Calu3 (cell line): ENCODE data around the gene WWOX. TPM values are rescaled to one million over a fixed set of nuclear protein-coding genes. Genes with fewer than 3 reads are reported as not detected.

Source experiments
- BruUV-seq: library from RNA; stranded (reverse); fragments of 400-500 nt; replicated peaks from 2 replicates; lab custom pipeline; 2021; lab: Mats Ljungman, UMichigan
- CTCF ChIA-PET: fragments of 300-600 bp; sonication (Branson Sonifier 250); formaldehyde crosslinking; loops from one replicate; lab custom pipeline; 2022; ENCODE audit warnings: antibody characterized with exemption; lab: Charles Lee
- DNase-seq: peaks from one replicate; pipeline ENCODE4 v3.0.0; 2022
- H3K27ac Mint-ChIP-seq: one replicate; pipeline ENCODE4 v1.8.0; 2022; ENCODE audit warnings: mixed read lengths; ENCODE audit not compliant: unreplicated experiment
- H3K27me3 Mint-ChIP-seq: one replicate; pipeline ENCODE4 v1.8.0; 2022; ENCODE audit warnings: mixed read lengths; ENCODE audit not compliant: unreplicated experiment
- H3K36me3 Mint-ChIP-seq: one replicate; pipeline ENCODE4 v1.8.0; 2022; ENCODE audit warnings: mild to moderate bottlenecking, moderate library complexity, mixed read lengths; ENCODE audit not compliant: insufficient read depth, unreplicated experiment
- H3K4me1 Mint-ChIP-seq: one replicate; pipeline ENCODE4 v1.8.0; 2022; ENCODE audit warnings: mild to moderate bottlenecking, low read depth, mixed read lengths; ENCODE audit not compliant: unreplicated experiment
- H3K4me3 Mint-ChIP-seq: one replicate; pipeline ENCODE4 v1.8.0; 2022; ENCODE audit warnings: mild to moderate bottlenecking, low read depth, moderate library complexity, mixed read lengths; ENCODE audit not compliant: unreplicated experiment
- H3K9me3 Mint-ChIP-seq: one replicate; pipeline ENCODE4 v1.8.0; 2022; ENCODE audit warnings: low read depth, mixed read lengths; ENCODE audit not compliant: unreplicated experiment
- intact Hi-C: fragments of 100-400 bp; cut with micrococcal nuclease; formaldehyde crosslinking; loops from one replicate; pipeline ENCODE4 v1.10.0; 2022; ENCODE audit not compliant: unreplicated experiment
- total RNA-seq: library from RNA; stranded (reverse); gene quantifications from 2 replicates; pipeline ENCODE4 v1.2.3, GENCODE V29; 2022
- TF ChIP-seq, protein P1 (sequence below): fragments of 200-600 bp; IDR thresholded peaks from one replicate; pipeline ENCODE4 v1.8.0; 2022; ENCODE audit warnings: antibody characterized with exemption; ENCODE audit not compliant: unreplicated experiment

The WWOX gene
- total RNA-seq, 1 experiment from 2014 or later: 33.5 TPM

DNA sequence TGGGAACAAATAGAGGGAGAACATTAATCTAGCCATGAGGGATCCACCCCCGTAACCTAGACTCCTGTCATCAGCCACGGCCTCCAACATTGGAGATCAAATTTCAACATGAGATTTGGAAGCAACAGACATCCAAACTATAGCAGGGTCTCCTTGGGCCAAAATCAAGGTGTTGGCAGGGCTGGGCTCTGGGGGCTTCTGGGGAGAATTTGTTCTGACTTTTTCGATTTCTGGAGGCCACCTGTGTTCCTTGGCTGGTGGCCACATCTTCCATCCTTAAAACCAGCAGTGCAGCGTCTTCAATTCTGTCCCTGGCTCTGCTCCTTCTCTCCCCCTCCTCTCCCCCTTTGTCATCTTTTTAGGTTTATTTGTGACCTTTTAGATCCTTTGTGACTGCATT lies 546.2 kb downstream of the WWOX start:
- BruUV-seq: no TSS peak
- CTCF ChIA-PET: no interaction called here
- Mint-ChIP-seq H3K4me3 (no peak overlapping the region), H3K9me3 (peaks cover 5% of the 10 kb centered on the region), H3K27me3 (no peaks in the 10 kb centered on the region), H3K27ac (no peak overlapping the region), H3K4me1 (no peaks in the 10 kb centered on the region), H3K36me3 (no peaks in the 10 kb centered on the region)
- intact Hi-C loops: no loop called here
- DNase-seq: no peak
- TF ChIP-seq, protein P1, sequence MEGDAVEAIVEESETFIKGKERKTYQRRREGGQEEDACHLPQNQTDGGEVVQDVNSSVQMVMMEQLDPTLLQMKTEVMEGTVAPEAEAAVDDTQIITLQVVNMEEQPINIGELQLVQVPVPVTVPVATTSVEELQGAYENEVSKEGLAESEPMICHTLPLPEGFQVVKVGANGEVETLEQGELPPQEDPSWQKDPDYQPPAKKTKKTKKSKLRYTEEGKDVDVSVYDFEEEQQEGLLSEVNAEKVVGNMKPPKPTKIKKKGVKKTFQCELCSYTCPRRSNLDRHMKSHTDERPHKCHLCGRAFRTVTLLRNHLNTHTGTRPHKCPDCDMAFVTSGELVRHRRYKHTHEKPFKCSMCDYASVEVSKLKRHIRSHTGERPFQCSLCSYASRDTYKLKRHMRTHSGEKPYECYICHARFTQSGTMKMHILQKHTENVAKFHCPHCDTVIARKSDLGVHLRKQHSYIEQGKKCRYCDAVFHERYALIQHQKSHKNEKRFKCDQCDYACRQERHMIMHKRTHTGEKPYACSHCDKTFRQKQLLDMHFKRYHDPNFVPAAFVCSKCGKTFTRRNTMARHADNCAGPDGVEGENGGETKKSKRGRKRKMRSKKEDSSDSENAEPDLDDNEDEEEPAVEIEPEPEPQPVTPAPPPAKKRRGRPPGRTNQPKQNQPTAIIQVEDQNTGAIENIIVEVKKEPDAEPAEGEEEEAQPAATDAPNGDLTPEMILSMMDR: no peak

- TF ChIP-seq, protein P1: no peak
- intact Hi-C loops: no loop called here
- Mint-ChIP-seq H3K27ac (no peak overlapping the region), H3K4me3 (no peak overlapping the region), H3K27me3 (no peaks in the 10 kb centered on the region), H3K4me1 (no peaks in the 10 kb centered on the region), H3K9me3 (peaks cover 5% of the 10 kb centered on the region), H3K36me3 (no peaks in the 10 kb centered on the region)
- BruUV-seq: no TSS peak
- no peak for DNase-seq
- CTCF ChIA-PET: no interaction called here
These were observed 547.6 kb downstream of the WWOX start for GRCh38 chr16:78647019-78647418.

DNA sequence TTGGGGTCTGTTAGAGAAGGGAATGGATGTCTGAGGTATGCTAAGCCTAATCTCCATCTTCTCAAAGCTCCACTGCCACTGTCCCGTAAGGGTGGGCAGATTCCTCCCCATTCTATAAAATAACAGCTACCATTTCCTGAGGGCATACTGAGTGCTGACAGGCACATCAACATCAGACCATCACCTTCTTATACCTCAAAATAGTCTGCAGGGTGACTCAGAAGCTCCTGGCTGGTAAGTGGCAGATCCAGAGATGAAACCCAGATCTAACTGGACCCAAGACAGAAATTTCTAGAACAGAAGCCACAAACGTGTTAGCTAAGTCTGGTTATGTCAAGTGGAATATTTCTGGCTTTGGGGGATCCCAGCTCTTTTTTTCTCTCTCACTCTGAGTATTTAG lies 548.0 kb downstream of the WWOX start:
- Mint-ChIP-seq H3K9me3 (peaks cover 5% of the 10 kb centered on the region), H3K27me3 (no peaks in the 10 kb centered on the region), H3K36me3 (no peaks in the 10 kb centered on the region), H3K27ac (no peak overlapping the region), H3K4me3 (no peak overlapping the region), H3K4me1 (no peaks in the 10 kb centered on the region)
- TF ChIP-seq, protein P1: no peak
- BruUV-seq: no TSS peak
- intact Hi-C loops: no loop called here
- DNase-seq: no peak
- CTCF ChIA-PET: no interaction called here

DNA sequence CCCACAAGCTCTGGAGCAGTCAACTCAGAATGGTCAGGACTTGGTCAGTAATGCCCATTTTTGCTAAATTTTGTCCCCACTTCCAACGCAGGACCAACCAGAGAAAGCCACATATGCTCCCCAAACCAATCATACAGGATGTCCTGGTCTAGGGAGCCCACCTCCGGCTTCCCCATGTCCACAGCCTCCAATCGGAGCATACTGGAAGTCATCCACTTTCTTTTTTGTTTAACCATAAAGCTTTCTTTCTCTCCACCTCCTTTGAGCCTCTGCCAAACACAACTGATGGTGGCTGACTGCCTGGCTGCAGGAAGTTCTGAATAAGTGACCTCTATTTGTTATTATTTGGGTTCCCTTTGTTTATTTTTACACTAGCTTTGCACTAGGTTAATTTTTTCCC lies 549.1 kb downstream of the WWOX start:
- H3K9me3 Mint-ChIP-seq: peaks cover 5% of the 10 kb centered on the region
- no peak overlapping the region for H3K27ac Mint-ChIP-seq
- CTCF ChIA-PET: no interaction called here
- no peak for DNase-seq
- no peaks in the 10 kb centered on the region for H3K36me3 Mint-ChIP-seq
- no peaks in the 10 kb centered on the region for H3K4me1 Mint-ChIP-seq
- TF ChIP-seq, protein P1: no peak
- no peak overlapping the region for H3K4me3 Mint-ChIP-seq
- intact Hi-C loops: no loop called here
- no TSS peak for BruUV-seq
- no peaks in the 10 kb centered on the region for H3K27me3 Mint-ChIP-seq
